HepG2 (cell line): Measurements from ENCODE around the gene CRKL. TPM values are rescaled to one million over a fixed set of nuclear protein-coding genes. Genes with fewer than 3 reads are reported as not detected.

Experiments
- ATAC-seq: fragments of 200-7000 bp; cut with Tn5 transposase; 3 replicates; pipeline ENCODE4 v1.9.1; 2020; ENCODE audit warnings: mild to moderate bottlenecking, moderate library complexity
- BruUV-seq: library from RNA; stranded (reverse); fragments of 400-500 nt; replicated peaks from 2 replicates; lab custom pipeline; 2021; lab: Mats Ljungman, UMichigan
- CTCF ChIA-PET: fragments of 300-600 bp; formaldehyde crosslinking; extraction: SDS; loops from one replicate; lab custom pipeline; 2021; ENCODE audit warnings: low total read pairs, inconsistent platforms, low intra/inter-chr PET ratio; lab: Yijun Ruan, JAX
- POLR2A ChIA-PET: fragments of 350-600 bp; sonication (Branson Sonifier 250); formaldehyde crosslinking; loops from one replicate; lab custom pipeline; 2020; ENCODE audit warnings: antibody characterized with exemption, inconsistent platforms; lab: Yijun Ruan, JAX
- DNase-seq: peaks from one replicate; pipeline ENCODE4 v3.0.0-alpha.2; 2015; ENCODE audit warnings: low spot score
- FAIRE-seq: peaks from 3 replicates; lab custom pipeline; 2011; peaks lifted over from hg19 to GRCh38; lab: Jason Lieb, UNC
- H2AFZ ChIP-seq: one replicate; pipeline ENCODE4 v1.6.1; 2011; ENCODE audit warnings: low read length, inconsistent platforms
- H3K27ac ChIP-seq: fragments of 300-600 bp; 3 replicates; pipeline ENCODE4 v1.8.0; 2011; ENCODE audit warnings: mixed run types, mild to moderate bottlenecking, mixed read lengths, low read length, inconsistent platforms; ENCODE audit not compliant: insufficient read depth; ENCODE audit errors: extremely low read length
- H3K27me3 ChIP-seq, 2 experiments: fragments of 200-600 bp in 1 of 2; 2 replicates in 1 of 2; 3 replicates in 1 of 2; pipeline versions ENCODE4 v1.6.0 to v1.8.0; 2011; ENCODE audit warnings: low read length in 2 of 2, mild to moderate bottlenecking in 2 of 2, moderate library complexity in 2 of 2, inconsistent platforms in 1 of 2; ENCODE audit not compliant: insufficient read depth in 2 of 2, control insufficient read depth in 1 of 2
- H3K36me3 ChIP-seq, 2 experiments: fragments of 200-600 bp in 1 of 2; replicated peaks in 1 of 2; 2 replicates in 1 of 2; 3 replicates in 1 of 2; pipeline versions ENCODE4 v1.5.1 to v1.8.0; 2011; ENCODE audit warnings: low read length in 2 of 2, inconsistent platforms in 1 of 2; ENCODE audit not compliant: insufficient read depth in 2 of 2, control insufficient read depth in 1 of 2
- H3K4me1 ChIP-seq: 2 replicates; pipeline ENCODE4 v1.5.1; 2012; ENCODE audit warnings: low read length, inconsistent platforms; ENCODE audit not compliant: insufficient read depth
- H3K4me2 ChIP-seq: 2 replicates; pipeline ENCODE4 v1.6.0; 2011; ENCODE audit warnings: low read depth, low read length, inconsistent platforms
- H3K4me3 ChIP-seq, 3 experiments: fragments of 200-600 bp in 1 of 3; sonication (generic), shearing (Covaris generic) in 1 of 3; replicated peaks in 1 of 3; 2 replicates each; pipeline ENCODE4 v1.5.1; 2011 to 2016; ENCODE audit warnings: low read length in 3 of 3, inconsistent platforms in 2 of 3, low read depth in 2 of 3, mild to moderate bottlenecking in 2 of 3, control low read depth in 1 of 3, mixed read lengths in 1 of 3; ENCODE audit not compliant: insufficient read depth in 1 of 3
- H3K79me2 ChIP-seq: one replicate; pipeline ENCODE4 v1.6.1; 2011; ENCODE audit warnings: low read length, inconsistent platforms; ENCODE audit not compliant: insufficient read depth
- H3K9ac ChIP-seq: 2 replicates; pipeline ENCODE4 v1.6.0; 2011; ENCODE audit warnings: mild to moderate bottlenecking, low read depth, low read length, inconsistent platforms; ENCODE audit not compliant: insufficient read depth
- H3K9me3 ChIP-seq: 2 replicates; pipeline ENCODE4 v1.5.1; 2012; ENCODE audit warnings: mild to moderate bottlenecking, low read length
- H4K20me1 ChIP-seq: 2 replicates; pipeline ENCODE4 v1.6.0; 2011; ENCODE audit warnings: inconsistent platforms, mild to moderate bottlenecking, low read length, moderate library complexity; ENCODE audit not compliant: insufficient read depth
- MZF1 ChIP-seq: sonication (generic); formaldehyde crosslinking; IDR thresholded peaks from 2 replicates; pipeline ENCODE4 v1.8.1; 2023; ENCODE audit warnings: mild to moderate bottlenecking, missing genetic modification reagents, borderline replicate concordance
- SPEN ChIP-seq: sonication (generic); formaldehyde crosslinking; IDR thresholded peaks from 2 replicates; pipeline ENCODE4 v1.5.1; 2020; ENCODE audit warnings: low read depth, mild to moderate bottlenecking, missing genetic modification reagents
- ZBTB7B ChIP-seq: sonication (generic); formaldehyde crosslinking; IDR thresholded peaks from 2 replicates; pipeline ENCODE4 v1.4.0; 2020; ENCODE audit warnings: missing genetic modification reagents
- ZBTB8A ChIP-seq: sonication (generic); formaldehyde crosslinking; IDR thresholded peaks from 2 replicates; pipeline ENCODE4 v1.4.0; 2020; ENCODE audit warnings: mild to moderate bottlenecking, low read depth, missing genetic modification reagents, borderline replicate concordance
- ZNF354B ChIP-seq: sonication (generic); formaldehyde crosslinking; IDR thresholded peaks from 2 replicates; pipeline ENCODE4 v1.8.0; 2022; ENCODE audit warnings: mild to moderate bottlenecking, missing genetic modification reagents
- ZNF773 ChIP-seq: sonication (generic); formaldehyde crosslinking; IDR thresholded peaks from 2 replicates; pipeline ENCODE4 v1.4.0; 2020; ENCODE audit warnings: missing genetic modification reagents, borderline replicate concordance
- WGBS: methylation state at CpG from one replicate; pipeline ENCODE4 v1.1.6; 2017; ENCODE audit warnings: low lambda C conversion rate; 5-methylcytosine and 5-hydroxymethylcytosine counted together
- in situ Hi-C: cut with HindIII; loops from 2 replicates; pipeline ENCODE4 v1.10.0; 2017; ENCODE audit warnings: low pct_unique_long_range_greater_than_20kb; ENCODE audit not compliant: extremely low pct_ligation_motif_present
- intact Hi-C: fragments of 100-400 bp; cut with micrococcal nuclease; formaldehyde crosslinking; loops from one replicate; pipeline ENCODE4 v1.10.0; 2022; ENCODE audit not compliant: unreplicated experiment
- polyA plus RNA-seq, 8 experiments: library from polyadenylated mRNA; depleted of rRNA in 3 of 8; stranded (reverse) in 7 of 8; unstranded in 1 of 8; fragments of >200 nt; fragmentation: Illumina TruSeq in 4 of 8; extraction: Trizol in 4 of 8; gene quantifications; 2 replicates each; pipeline versions ENCODE4 v1.2.1 to v1.2.3, GENCODE V29; 2011 to 2016; ENCODE audit warnings: low read depth in 4 of 8, missing spikeins in 1 of 8, mixed read lengths in 1 of 8; ENCODE audit not compliant: insufficient read depth in 1 of 8
- total RNA-seq, 5 experiments: library from RNA; depleted of rRNA; stranded (reverse); fragments of >200 nt; fragmentation: Illumina TruSeq; extraction: Trizol; gene quantifications; 2 replicates each; pipeline ENCODE4 v1.2.3, GENCODE V29; 2016; ENCODE audit warnings: low read depth in 1 of 5
- TF ChIP-seq, protein P1 (sequence below): IDR thresholded peaks from 2 replicates; pipeline ENCODE4 v1.4.0; 2020; ENCODE audit warnings: mild to moderate bottlenecking, missing genetic modification reagents
- TF ChIP-seq, protein P2 (sequence below): sonication (generic); formaldehyde crosslinking; IDR thresholded peaks from 2 replicates; pipeline ENCODE4 v1.4.0; 2020; ENCODE audit warnings: missing genetic modification reagents

The CRKL gene
- total and polyA plus RNA-seq, 2 of the 13 experiments (the other 11 are each of a cell fraction or from before 2014, with no cell fraction given), result 37.4 to 60.6 TPM

DNA sequence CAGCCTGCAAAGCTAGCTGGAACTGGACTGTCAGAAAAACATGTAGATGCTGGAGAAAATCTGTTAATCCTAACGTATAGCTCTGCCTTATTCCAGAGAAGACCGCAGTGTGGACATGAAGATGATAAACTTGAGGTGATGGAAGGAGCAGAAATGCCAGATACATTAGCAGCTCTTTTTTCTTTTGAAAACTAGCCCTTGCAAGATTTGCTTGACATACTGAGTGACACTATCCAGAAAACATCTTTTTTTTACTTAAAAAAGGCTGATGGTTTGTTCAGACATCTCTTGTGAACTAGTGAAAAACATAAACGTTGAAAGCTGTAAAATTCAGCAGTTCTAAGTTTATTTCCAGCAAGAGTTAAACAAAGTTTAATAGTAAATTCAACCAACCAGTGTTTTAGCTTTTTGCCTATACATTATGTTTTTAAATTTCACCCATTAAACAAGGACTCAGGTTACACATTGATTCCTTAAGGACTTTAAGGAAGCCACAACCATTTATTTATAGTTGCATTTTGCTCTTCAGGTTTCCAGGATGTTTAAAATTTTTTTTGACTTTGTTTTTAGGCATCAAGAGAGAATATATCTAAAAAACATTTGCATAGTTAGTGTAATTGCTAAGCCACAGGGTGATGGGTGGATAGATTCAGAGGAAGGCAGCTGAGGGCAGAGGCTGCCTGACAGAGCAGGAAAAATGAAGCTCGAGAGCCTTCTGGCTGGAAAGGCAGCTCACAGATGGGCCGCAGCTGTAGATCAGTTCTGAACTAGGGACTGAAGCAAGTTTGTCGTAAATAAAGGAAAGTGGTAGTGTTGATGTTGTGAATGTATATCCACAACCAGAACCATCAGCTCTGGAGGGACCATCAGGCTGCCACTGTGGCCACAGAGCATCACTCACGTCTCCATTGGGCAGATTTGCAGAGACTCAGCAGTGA is 48.9 kb upstream of the CRKL start:
- H3K27ac ChIP-seq, result peak overlapping the region; percentile 42
- no peak overlapping the region for H2AFZ ChIP-seq
- ChIA-PET POLR2A (interaction anchor here (1.0 to 2.0 kb wide), 7 partner anchors 11 to 114 kb away, joined by 3 to 10 read pairs (median 4); partner anchors contain the start of genes LZTR1 and SERPIND1), CTCF (no interaction called here)
- H3K9me3 ChIP-seq, result no peaks in the 10 kb centered on the region
- ATAC-seq (no peak), FAIRE-seq (no peak), DNase-seq (no peak)
- peaks cover 4 to 11% of the 10 kb centered on the region in 2 experiments; a peak in 3 of 5 replicates for H3K36me3 ChIP-seq
- no peaks in the 10 kb centered on the region for H3K79me2 ChIP-seq
- H3K9ac ChIP-seq, result peak overlapping the region; percentile 3; the same call in 1 of the 2 replicates
- H3K4me3 ChIP-seq, result no peak overlapping the region
- in situ Hi-C loops (no loop called here), intact Hi-C loops (no loop called here)
- peaks cover 46% of the 10 kb centered on the region for H3K4me1 ChIP-seq
- no TSS peak for BruUV-seq
- no peaks in the 10 kb centered on the region for H3K27me3 ChIP-seq
- no peak for TF ChIP-seq MZF1 (CRISPR knock-in tag)
- WGBS, result 91% methylated on average over 7 of the region's 7 CpGs
- H4K20me1 ChIP-seq, result no peaks in the 10 kb centered on the region
- peak overlapping the region; percentile 45 for H3K4me2 ChIP-seq

DNA sequence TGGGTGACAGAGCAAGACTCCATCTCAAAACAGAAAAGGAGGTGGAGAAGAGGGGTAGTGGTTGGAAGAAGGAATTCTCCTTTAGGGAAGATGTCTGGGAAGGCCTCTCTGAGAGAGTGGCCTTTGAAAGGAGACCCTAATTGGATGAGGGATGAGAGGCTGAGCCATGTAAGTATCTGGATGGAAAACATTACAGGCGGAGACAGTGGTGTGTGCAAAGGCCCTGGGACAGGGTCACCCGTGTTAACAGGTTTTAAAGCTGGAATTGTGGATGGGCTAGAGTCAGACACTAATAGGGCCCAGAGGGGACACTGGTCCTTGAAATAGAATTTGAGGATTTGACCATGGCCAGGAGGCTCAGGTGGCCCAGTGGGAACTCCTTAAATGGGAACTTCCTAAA is 48.0 kb upstream of the CRKL start:
- peaks cover 4 to 11% of the 10 kb centered on the region in 2 experiments; a peak in 3 of 5 replicates for H3K36me3 ChIP-seq
- CTCF ChIA-PET, result no interaction called here
- H3K4me3 ChIP-seq, result no peak overlapping the region
- WGBS, result 95% methylated on average over 2 of the region's 2 CpGs
- in situ Hi-C loops, result no loop called here
- FAIRE-seq (no peak), DNase-seq (no peak), ATAC-seq (no peak)
- no peaks in the 10 kb centered on the region for H3K9me3 ChIP-seq
- H3K4me1 ChIP-seq, result peaks cover 53% of the 10 kb centered on the region
- H3K4me2 ChIP-seq, result no peak overlapping the region
- no peaks in the 10 kb centered on the region for H4K20me1 ChIP-seq
- H3K9ac ChIP-seq, result no peak overlapping the region
- no peak overlapping the region for H3K27ac ChIP-seq
- H3K79me2 ChIP-seq, result no peaks in the 10 kb centered on the region
- no peaks in the 10 kb centered on the region for H3K27me3 ChIP-seq
- intact Hi-C loops, result no loop called here
- POLR2A ChIA-PET, result interaction anchor here (1.8 kb wide), 1 partner anchor 16 kb away, joined by 4 read pairs; no protein-coding TSS in a partner anchor
- no peak overlapping the region for H2AFZ ChIP-seq
- BruUV-seq, result no TSS peak
- TF ChIP-seq, protein P1, sequence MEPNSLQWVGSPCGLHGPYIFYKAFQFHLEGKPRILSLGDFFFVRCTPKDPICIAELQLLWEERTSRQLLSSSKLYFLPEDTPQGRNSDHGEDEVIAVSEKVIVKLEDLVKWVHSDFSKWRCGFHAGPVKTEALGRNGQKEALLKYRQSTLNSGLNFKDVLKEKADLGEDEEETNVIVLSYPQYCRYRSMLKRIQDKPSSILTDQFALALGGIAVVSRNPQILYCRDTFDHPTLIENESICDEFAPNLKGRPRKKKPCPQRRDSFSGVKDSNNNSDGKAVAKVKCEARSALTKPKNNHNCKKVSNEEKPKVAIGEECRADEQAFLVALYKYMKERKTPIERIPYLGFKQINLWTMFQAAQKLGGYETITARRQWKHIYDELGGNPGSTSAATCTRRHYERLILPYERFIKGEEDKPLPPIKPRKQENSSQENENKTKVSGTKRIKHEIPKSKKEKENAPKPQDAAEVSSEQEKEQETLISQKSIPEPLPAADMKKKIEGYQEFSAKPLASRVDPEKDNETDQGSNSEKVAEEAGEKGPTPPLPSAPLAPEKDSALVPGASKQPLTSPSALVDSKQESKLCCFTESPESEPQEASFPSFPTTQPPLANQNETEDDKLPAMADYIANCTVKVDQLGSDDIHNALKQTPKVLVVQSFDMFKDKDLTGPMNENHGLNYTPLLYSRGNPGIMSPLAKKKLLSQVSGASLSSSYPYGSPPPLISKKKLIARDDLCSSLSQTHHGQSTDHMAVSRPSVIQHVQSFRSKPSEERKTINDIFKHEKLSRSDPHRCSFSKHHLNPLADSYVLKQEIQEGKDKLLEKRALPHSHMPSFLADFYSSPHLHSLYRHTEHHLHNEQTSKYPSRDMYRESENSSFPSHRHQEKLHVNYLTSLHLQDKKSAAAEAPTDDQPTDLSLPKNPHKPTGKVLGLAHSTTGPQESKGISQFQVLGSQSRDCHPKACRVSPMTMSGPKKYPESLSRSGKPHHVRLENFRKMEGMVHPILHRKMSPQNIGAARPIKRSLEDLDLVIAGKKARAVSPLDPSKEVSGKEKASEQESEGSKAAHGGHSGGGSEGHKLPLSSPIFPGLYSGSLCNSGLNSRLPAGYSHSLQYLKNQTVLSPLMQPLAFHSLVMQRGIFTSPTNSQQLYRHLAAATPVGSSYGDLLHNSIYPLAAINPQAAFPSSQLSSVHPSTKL (CRISPR knock-in tag), result no peak
- TF ChIP-seq ZNF354B (CRISPR knock-in tag) (no peak), ZBTB8A (CRISPR knock-in tag) (no peak), ZBTB7B (CRISPR knock-in tag) (no peak), ZNF773 (CRISPR knock-in tag) (no peak), SPEN (CRISPR knock-in tag) (no peak)
- TF ChIP-seq, protein P2, sequence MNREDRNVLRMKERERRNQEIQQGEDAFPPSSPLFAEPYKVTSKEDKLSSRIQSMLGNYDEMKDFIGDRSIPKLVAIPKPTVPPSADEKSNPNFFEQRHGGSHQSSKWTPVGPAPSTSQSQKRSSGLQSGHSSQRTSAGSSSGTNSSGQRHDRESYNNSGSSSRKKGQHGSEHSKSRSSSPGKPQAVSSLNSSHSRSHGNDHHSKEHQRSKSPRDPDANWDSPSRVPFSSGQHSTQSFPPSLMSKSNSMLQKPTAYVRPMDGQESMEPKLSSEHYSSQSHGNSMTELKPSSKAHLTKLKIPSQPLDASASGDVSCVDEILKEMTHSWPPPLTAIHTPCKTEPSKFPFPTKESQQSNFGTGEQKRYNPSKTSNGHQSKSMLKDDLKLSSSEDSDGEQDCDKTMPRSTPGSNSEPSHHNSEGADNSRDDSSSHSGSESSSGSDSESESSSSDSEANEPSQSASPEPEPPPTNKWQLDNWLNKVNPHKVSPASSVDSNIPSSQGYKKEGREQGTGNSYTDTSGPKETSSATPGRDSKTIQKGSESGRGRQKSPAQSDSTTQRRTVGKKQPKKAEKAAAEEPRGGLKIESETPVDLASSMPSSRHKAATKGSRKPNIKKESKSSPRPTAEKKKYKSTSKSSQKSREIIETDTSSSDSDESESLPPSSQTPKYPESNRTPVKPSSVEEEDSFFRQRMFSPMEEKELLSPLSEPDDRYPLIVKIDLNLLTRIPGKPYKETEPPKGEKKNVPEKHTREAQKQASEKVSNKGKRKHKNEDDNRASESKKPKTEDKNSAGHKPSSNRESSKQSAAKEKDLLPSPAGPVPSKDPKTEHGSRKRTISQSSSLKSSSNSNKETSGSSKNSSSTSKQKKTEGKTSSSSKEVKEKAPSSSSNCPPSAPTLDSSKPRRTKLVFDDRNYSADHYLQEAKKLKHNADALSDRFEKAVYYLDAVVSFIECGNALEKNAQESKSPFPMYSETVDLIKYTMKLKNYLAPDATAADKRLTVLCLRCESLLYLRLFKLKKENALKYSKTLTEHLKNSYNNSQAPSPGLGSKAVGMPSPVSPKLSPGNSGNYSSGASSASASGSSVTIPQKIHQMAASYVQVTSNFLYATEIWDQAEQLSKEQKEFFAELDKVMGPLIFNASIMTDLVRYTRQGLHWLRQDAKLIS (CRISPR knock-in tag), result no peak
